NT2/D1 (cell line): ENCODE results near the gene RAI2.

Source experiments
- SUZ12 ChIP-seq: IDR thresholded peaks from 2 replicates; pipeline ENCODE4 v1.6.1; 2011; ENCODE audit not compliant: insufficient read length, insufficient read depth; ENCODE audit errors: extremely low read depth
- YY1 ChIP-seq: IDR thresholded peaks from 2 replicates; pipeline ENCODE4 v1.6.1; 2011; ENCODE audit not compliant: insufficient read length, insufficient read depth
- ZNF274 ChIP-seq: IDR thresholded peaks from 2 replicates; pipeline ENCODE4 v1.6.1; 2011; ENCODE audit warnings: mild to moderate bottlenecking, low read depth, low read length

GRCh38 chrX:17814557-17814956, 46.5 kb downstream of the RAI2 start:
- TF ChIP-seq YY1, result no peak
- TF ChIP-seq SUZ12, result no peak
- no peak for TF ChIP-seq ZNF274
